HepG2 (cell line): ENCODE measurements around the gene BICDL1. TPM values are rescaled to one million over a fixed set of nuclear protein-coding genes. Genes with fewer than 3 reads are reported as not detected.

ENCODE experiments used
- CREBL2 ChIP-seq: sonication (generic); formaldehyde crosslinking; IDR thresholded peaks from 2 replicates; pipeline ENCODE4 v1.8.1; 2023; ENCODE audit warnings: missing genetic modification reagents, mild to moderate bottlenecking, borderline replicate concordance
- HES4 ChIP-seq: sonication (generic); formaldehyde crosslinking; IDR thresholded peaks from 2 replicates; pipeline ENCODE4 v1.9.0; 2021; ENCODE audit warnings: mild to moderate bottlenecking, missing genetic modification reagents, borderline replicate concordance
- JUNB ChIP-seq: sonication (generic); formaldehyde crosslinking; IDR thresholded peaks from 2 replicates; pipeline ENCODE4 v1.8.0; 2022; ENCODE audit warnings: missing genetic modification reagents, mild to moderate bottlenecking, borderline replicate concordance
- KDM4B ChIP-seq: sonication (generic); formaldehyde crosslinking; IDR thresholded peaks from 2 replicates; pipeline ENCODE4 v1.4.0; 2020; ENCODE audit warnings: missing genetic modification reagents
- MTA1 ChIP-seq: sonication (generic); formaldehyde crosslinking; IDR thresholded peaks from 2 replicates; pipeline ENCODE4 v1.4.0; 2020; ENCODE audit warnings: missing genetic modification reagents, mild to moderate bottlenecking, borderline replicate concordance
- SOX13 ChIP-seq, 3 experiments: fragments of 450-650 bp in 1 of 3; sonication (generic) in 1 of 3; formaldehyde crosslinking in 1 of 3; IDR thresholded peaks in 2 of 3; conservative IDR thresholded peaks in 1 of 3; 2 replicates each; pipeline versions ENCODE4 v1.5.0 to v1.6.1; 2016 to 2020; ENCODE audit warnings: antibody characterized with exemption in 1 of 3, mild to moderate bottlenecking in 1 of 3, missing compliant biosample characterization in 1 of 3, missing genetic modification reagents in 1 of 3, moderate library complexity in 1 of 3
- STAT5B ChIP-seq: sonication (generic); formaldehyde crosslinking; IDR thresholded peaks from 2 replicates; pipeline ENCODE4 v1.4.0; 2020; ENCODE audit warnings: missing genetic modification reagents
- ZBTB37 ChIP-seq: sonication (generic); formaldehyde crosslinking; IDR thresholded peaks from 2 replicates; pipeline ENCODE4 v1.4.0; 2020; ENCODE audit warnings: mild to moderate bottlenecking, missing genetic modification reagents
- polyA plus RNA-seq, 8 experiments: library from polyadenylated mRNA; depleted of rRNA in 3 of 8; stranded (reverse) in 7 of 8; unstranded in 1 of 8; fragments of >200 nt; fragmentation: Illumina TruSeq in 4 of 8; extraction: Trizol in 4 of 8; gene quantifications; 2 replicates each; pipeline versions ENCODE4 v1.2.1 to v1.2.3, GENCODE V29; 2011 to 2016; ENCODE audit warnings: low read depth in 4 of 8, missing spikeins in 1 of 8, mixed read lengths in 1 of 8; ENCODE audit not compliant: insufficient read depth in 1 of 8
- total RNA-seq, 5 experiments: library from RNA; depleted of rRNA; stranded (reverse); fragments of >200 nt; fragmentation: Illumina TruSeq; extraction: Trizol; gene quantifications; 2 replicates each; pipeline ENCODE4 v1.2.3, GENCODE V29; 2016; ENCODE audit warnings: low read depth in 1 of 5
- TF ChIP-seq, protein P1 (sequence below): sonication (generic); formaldehyde crosslinking; IDR thresholded peaks from 2 replicates; pipeline ENCODE4 v1.4.0; 2020; ENCODE audit warnings: mild to moderate bottlenecking, missing genetic modification reagents
- TF ChIP-seq, protein P2 (sequence below): sonication (generic); formaldehyde crosslinking; IDR thresholded peaks from 2 replicates; pipeline ENCODE4 v1.9.0; 2021; ENCODE audit warnings: mild to moderate bottlenecking, missing genetic modification reagents

Gene BICDL1
- total and polyA plus RNA-seq, 2 of the 13 experiments (the other 11 are each of a cell fraction or from before 2014, with no cell fraction given): 3.6 to 9.7 TPM

DNA sequence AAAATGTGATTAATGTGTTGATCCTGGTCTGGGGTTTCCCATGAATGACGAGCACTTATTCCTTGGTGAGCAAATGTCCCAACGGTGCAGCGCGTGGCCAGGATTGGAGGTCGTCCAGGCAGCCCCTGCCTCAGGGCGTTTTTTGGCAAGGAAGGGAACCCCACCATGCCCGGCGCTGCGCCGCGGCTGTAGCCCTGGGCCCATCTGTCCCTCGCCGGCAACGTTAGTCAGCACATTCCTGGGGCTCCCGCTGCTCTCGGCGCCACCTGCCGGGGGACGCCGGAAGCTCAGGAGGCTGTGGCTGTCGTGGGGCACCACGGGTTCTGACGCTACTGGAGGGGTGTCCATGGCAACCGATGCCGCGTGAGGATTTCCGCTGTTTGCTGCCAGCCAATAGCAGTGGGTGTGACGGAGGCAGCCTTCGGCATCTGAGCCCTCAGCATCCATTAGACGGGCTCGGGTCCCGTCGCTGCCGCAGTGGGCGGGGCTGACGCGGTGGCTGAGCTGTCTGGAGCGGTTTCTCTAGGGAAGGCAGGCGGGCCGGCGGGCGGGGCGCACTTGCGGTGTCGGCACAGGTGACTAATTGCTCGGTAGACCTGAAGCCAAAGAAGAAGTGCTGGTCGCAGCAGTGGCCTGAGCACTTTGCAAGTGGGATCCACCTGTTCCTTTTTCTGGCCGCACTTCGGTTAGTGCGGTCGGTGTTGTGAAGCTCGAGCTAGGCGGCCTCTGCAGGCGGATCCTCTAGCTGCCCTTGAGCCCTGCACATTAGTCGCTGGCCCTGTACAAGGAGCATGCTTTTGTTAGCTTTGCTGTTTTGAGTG is 98.0 kb downstream of the BICDL1 start (continued):
- TF ChIP-seq, protein P1, sequence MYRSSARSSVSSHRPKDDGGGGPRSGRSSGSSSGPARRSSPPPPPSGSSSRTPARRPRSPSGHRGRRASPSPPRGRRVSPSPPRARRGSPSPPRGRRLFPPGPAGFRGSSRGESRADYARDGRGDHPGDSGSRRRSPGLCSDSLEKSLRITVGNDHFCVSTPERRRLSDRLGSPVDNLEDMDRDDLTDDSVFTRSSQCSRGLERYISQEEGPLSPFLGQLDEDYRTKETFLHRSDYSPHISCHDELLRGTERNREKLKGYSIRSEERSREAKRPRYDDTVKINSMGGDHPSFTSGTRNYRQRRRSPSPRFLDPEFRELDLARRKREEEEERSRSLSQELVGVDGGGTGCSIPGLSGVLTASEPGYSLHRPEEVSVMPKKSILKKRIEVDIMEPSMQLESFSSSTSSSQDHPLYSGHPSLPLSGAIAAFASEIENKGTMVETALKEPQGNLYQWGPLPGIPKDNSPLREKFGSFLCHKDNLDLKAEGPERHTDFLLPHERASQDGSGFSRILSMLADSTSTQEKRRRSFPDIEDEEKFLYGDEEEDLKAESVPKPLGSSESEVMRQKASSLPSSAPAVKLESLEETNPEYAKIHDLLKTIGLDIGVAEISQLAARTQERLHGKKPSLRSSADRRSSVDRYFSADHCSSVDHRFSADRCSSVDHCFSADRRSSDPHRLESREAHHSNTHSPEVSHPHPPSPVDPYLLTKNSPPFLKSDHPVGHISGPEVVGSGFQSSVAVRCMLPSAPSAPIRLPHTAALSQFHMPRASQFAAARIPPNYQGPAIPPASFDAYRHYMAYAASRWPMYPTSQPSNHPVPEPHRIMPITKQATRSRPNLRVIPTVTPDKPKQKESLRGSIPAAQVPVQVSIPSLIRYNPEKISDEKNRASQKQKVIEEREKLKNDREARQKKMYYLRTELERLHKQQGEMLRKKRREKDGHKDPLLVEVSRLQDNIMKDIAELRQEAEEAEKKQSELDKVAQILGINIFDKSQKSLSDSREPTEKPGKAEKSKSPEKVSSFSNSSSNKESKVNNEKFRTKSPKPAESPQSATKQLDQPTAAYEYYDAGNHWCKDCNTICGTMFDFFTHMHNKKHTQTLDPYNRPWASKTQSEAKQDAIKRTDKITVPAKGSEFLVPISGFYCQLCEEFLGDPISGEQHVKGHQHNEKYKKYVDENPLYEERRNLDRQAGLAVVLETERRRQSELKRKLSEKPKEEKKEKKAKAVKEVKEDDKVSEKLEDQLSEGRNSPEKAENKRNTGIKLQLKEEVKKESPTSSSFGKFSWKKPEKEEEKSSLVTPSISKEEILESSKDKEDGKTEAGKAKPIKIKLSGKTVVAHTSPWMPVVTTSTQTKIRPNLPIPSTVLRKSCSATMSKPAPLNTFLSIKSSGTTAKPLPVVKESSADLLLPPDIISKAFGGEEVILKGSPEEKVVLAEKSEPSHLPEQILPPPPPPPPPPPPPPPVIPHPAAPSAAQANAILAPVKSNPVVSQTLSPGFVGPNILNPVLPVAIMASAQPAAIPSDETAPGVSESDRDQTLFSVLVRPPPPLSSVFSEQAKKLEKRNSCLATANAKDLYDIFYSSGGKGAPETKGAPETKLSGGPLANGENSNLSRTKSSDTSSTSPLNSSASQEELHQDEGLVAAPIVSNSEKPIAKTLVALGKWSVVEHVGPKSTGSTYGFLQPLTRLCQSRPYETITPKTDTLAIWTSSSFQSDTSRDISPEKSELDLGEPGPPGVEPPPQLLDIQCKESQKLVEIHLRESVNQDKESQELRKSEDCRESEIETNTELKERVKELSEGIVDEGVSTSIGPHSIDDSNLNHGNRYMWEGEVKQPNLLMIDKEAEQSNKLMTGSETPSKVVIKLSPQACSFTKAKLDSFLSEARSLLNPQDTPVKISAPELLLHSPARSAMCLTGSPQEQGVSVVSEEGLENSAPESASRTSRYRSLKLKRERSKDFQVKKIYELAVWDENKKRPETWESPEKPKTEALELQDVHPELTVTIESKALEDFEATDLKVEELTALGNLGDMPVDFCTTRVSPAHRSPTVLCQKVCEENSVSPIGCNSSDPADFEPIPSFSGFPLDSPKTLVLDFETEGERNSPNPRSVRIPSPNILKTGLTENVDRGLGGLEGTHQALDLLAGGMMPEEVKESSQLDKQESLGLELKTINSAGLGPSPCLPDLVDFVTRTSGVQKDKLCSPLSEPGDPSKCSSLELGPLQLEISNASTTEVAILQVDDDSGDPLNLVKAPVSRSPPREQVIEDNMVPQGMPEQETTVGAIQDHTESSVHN (CRISPR knock-in tag): no peak
- TF ChIP-seq JUNB (no peak), MTA1 (no peak; the same call in 1 of the 2 replicates), HES4 (CRISPR knock-in tag) (no peak), SOX13 (IDR thresholded peaks at IDR 0.05) (no peak), SOX13 (CRISPR knock-in tag; conservative IDR thresholded peaks at IDR 0.05 in 1 of 2, IDR thresholded peaks at IDR 0.05 in 1 of 2) (peak in 1 of 2 experiments; percentile 76; a peak in 2 of 4 replicates), STAT5B (CRISPR knock-in tag) (no peak), CREBL2 (CRISPR knock-in tag) (peak; percentile 68; the same call in 1 of the 2 replicates), KDM4B (peak; percentile 82), ZBTB37 (CRISPR knock-in tag) (no peak)
- TF ChIP-seq, protein P2, sequence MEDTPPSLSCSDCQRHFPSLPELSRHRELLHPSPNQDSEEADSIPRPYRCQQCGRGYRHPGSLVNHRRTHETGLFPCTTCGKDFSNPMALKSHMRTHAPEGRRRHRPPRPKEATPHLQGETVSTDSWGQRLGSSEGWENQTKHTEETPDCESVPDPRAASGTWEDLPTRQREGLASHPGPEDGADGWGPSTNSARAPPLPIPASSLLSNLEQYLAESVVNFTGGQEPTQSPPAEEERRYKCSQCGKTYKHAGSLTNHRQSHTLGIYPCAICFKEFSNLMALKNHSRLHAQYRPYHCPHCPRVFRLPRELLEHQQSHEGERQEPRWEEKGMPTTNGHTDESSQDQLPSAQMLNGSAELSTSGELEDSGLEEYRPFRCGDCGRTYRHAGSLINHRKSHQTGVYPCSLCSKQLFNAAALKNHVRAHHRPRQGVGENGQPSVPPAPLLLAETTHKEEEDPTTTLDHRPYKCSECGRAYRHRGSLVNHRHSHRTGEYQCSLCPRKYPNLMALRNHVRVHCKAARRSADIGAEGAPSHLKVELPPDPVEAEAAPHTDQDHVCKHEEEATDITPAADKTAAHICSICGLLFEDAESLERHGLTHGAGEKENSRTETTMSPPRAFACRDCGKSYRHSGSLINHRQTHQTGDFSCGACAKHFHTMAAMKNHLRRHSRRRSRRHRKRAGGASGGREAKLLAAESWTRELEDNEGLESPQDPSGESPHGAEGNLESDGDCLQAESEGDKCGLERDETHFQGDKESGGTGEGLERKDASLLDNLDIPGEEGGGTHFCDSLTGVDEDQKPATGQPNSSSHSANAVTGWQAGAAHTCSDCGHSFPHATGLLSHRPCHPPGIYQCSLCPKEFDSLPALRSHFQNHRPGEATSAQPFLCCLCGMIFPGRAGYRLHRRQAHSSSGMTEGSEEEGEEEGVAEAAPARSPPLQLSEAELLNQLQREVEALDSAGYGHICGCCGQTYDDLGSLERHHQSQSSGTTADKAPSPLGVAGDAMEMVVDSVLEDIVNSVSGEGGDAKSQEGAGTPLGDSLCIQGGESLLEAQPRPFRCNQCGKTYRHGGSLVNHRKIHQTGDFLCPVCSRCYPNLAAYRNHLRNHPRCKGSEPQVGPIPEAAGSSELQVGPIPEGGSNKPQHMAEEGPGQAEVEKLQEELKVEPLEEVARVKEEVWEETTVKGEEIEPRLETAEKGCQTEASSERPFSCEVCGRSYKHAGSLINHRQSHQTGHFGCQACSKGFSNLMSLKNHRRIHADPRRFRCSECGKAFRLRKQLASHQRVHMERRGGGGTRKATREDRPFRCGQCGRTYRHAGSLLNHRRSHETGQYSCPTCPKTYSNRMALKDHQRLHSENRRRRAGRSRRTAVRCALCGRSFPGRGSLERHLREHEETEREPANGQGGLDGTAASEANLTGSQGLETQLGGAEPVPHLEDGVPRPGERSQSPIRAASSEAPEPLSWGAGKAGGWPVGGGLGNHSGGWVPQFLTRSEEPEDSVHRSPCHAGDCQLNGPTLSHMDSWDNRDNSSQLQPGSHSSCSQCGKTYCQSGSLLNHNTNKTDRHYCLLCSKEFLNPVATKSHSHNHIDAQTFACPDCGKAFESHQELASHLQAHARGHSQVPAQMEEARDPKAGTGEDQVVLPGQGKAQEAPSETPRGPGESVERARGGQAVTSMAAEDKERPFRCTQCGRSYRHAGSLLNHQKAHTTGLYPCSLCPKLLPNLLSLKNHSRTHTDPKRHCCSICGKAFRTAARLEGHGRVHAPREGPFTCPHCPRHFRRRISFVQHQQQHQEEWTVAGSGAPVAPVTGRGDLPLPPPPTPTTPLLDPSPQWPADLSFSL (CRISPR knock-in tag): no peak
